Ascending aorta (tissue), 2 donors: ENCODE data around the gene ZFP36L1. TPM values are rescaled to one million over a fixed set of nuclear protein-coding genes. Genes with fewer than 3 reads are reported as not detected.

ENCODE experiments used
- DNase-seq, 2 donors: peaks; one replicate each; pipeline ENCODE4 v3.0.0-alpha.2; 2019; ENCODE audit warnings: low spot score in 2 of 2
- H3K27ac ChIP-seq, 2 donors: fragments of 200-600 bp; sonication (generic); one replicate each; pipeline ENCODE4 v1.5.1; 2016 to 2017; ENCODE audit warnings: mild to moderate bottlenecking in 1 of 2
- H3K27me3 ChIP-seq: fragments of 200-600 bp; sonication (generic); one replicate; pipeline ENCODE4 v1.5.1; 2017
- H3K36me3 ChIP-seq, 2 donors: fragments of 200-600 bp; sonication (generic); one replicate each; pipeline ENCODE4 v1.5.1; 2016
- H3K4me1 ChIP-seq, 2 donors: fragments of 200-600 bp; sonication (generic); one replicate each; pipeline ENCODE4 v1.5.1; 2016 to 2017; ENCODE audit warnings: mild to moderate bottlenecking in 1 of 2
- H3K4me3 ChIP-seq, 2 donors: fragments of 200-600 bp; sonication (generic); one replicate each; pipeline ENCODE4 v1.5.1; 2016 to 2017; ENCODE audit warnings: mild to moderate bottlenecking in 1 of 2
- H3K9me3 ChIP-seq, 2 donors: fragments of 200-600 bp; sonication (generic); one replicate each; pipeline ENCODE4 v1.5.1; 2016
- CTCF ChIP-seq, 3 experiments: fragments of 200-600 bp in 2 of 3; fragments of 450-650 bp in 1 of 3; sonication (generic) in 2 of 3; IDR thresholded peaks; one replicate each; pipeline ENCODE4 v1.5.1; 2016 to 2019; ENCODE audit warnings: antibody characterized with exemption in 3 of 3, mild to moderate bottlenecking in 1 of 3, moderate library complexity in 1 of 3
- intact Hi-C: fragments of 100-400 bp; cut with DNase I; formaldehyde crosslinking; loops from one replicate; pipeline ENCODE4 v1.15.1; 2023
- total RNA-seq: library from RNA; depleted of rRNA; stranded (reverse); fragments of >200 nt; gene quantifications from one replicate; pipeline ENCODE4 v1.1.0, GENCODE V29; 2016

Gene ZFP36L1
- total RNA-seq, 1 donor from 2014 or later, result 772 TPM

GRCh38 chr14:68806526-68807147, 13.8 kb upstream of the ZFP36L1 start:
- no peaks in the 10 kb centered on the region for H3K36me3 ChIP-seq
- peak overlapping the region; percentile 72 to 86 for H3K27ac ChIP-seq
- intact Hi-C loops, result no loop called here
- peaks cover 10 to 13% of the 10 kb centered on the region in 2 donors for H3K4me1 ChIP-seq
- H3K27me3 ChIP-seq, result no peaks in the 10 kb centered on the region
- DNase-seq, result peak in 1 of 2 donors; percentile 63
- no peak overlapping the region for H3K4me3 ChIP-seq
- H3K9me3 ChIP-seq, result peaks cover under 1% of the 10 kb centered on the region in 2 donors
- TF ChIP-seq CTCF (IDR thresholded peaks at IDR 0.05), result no peak

GRCh38 chr14:68805414-68805813, 12.5 kb upstream of the ZFP36L1 start:
- intact Hi-C loops, result no loop called here
- peaks cover 10 to 13% of the 10 kb centered on the region in 2 donors for H3K4me1 ChIP-seq

GRCh38 chr14:68801631-68802030, 8.8 kb upstream of the ZFP36L1 start:
- H3K27me3 ChIP-seq, result no peaks in the 10 kb centered on the region
- H3K36me3 ChIP-seq, result no peaks in the 10 kb centered on the region
- H3K4me1 ChIP-seq, result peaks cover 4 to 7% of the 10 kb centered on the region in 2 donors
- peaks cover 6 to 7% of the 10 kb centered on the region in 2 donors for H3K9me3 ChIP-seq
- no peak overlapping the region for H3K27ac ChIP-seq
- intact Hi-C loops, result no loop called here
- no peak for DNase-seq
- no peak for TF ChIP-seq CTCF (IDR thresholded peaks at IDR 0.05)
- no peak overlapping the region for H3K4me3 ChIP-seq

More at GRCh38 chr14:68805414-68805813, 12.5 kb upstream of the ZFP36L1 start:
- H3K27ac ChIP-seq, result no peak overlapping the region
- DNase-seq, result no peak
- TF ChIP-seq CTCF (IDR thresholded peaks at IDR 0.05), result no peak
- H3K4me3 ChIP-seq, result no peak overlapping the region
- H3K27me3 ChIP-seq, result no peaks in the 10 kb centered on the region
- H3K9me3 ChIP-seq, result peaks cover 6 to 7% of the 10 kb centered on the region in 2 donors
- no peaks in the 10 kb centered on the region for H3K36me3 ChIP-seq

- no peak overlapping the region for H3K4me3 ChIP-seq
- no peak for DNase-seq
These were observed 8.1 kb upstream of the ZFP36L1 start for GRCh38 chr14:68800953-68801352.

GRCh38 chr14:68800390-68800789, 7.5 kb upstream of the ZFP36L1 start:
- no peak overlapping the region for H3K27ac ChIP-seq
- TF ChIP-seq CTCF (IDR thresholded peaks at IDR 0.05), result no peak
- no peaks in the 10 kb centered on the region for H3K27me3 ChIP-seq
- peaks cover 0 to 7% of the 10 kb centered on the region in 2 donors for H3K4me1 ChIP-seq
- intact Hi-C loops, result no loop called here
- peaks cover 6 to 7% of the 10 kb centered on the region in 2 donors for H3K9me3 ChIP-seq
- DNase-seq, result no peak
- H3K36me3 ChIP-seq, result no peaks in the 10 kb centered on the region
- no peak overlapping the region for H3K4me3 ChIP-seq

More at GRCh38 chr14:68800953-68801352, 8.1 kb upstream of the ZFP36L1 start:
- no peak overlapping the region for H3K27ac ChIP-seq
- intact Hi-C loops, result no loop called here
- H3K36me3 ChIP-seq, result no peaks in the 10 kb centered on the region
- no peaks in the 10 kb centered on the region for H3K27me3 ChIP-seq
- no peak for TF ChIP-seq CTCF (IDR thresholded peaks at IDR 0.05)
- H3K4me1 ChIP-seq, result peaks cover 0 to 7% of the 10 kb centered on the region in 2 donors
- peaks cover 6 to 7% of the 10 kb centered on the region in 2 donors for H3K9me3 ChIP-seq
